Bronchial epithelial cell (primary cell): ENCODE measurements around the gene SLC2A8. TPM values are rescaled to one million over a fixed set of nuclear protein-coding genes. Genes with fewer than 3 reads are reported as not detected.

Experiments used
- DNase-seq: peaks from one replicate; pipeline ENCODE4 v3.0.0-alpha.2; 2010; ENCODE audit warnings: low read depth
- FAIRE-seq: peaks from 2 replicates; lab custom pipeline; 2011; peaks lifted over from hg19 to GRCh38; lab: Jason Lieb, UNC
- H3K27me3 ChIP-seq: 2 replicates; pipeline ENCODE4 v1.5.1; 2011; ENCODE audit warnings: low read length; ENCODE audit not compliant: control insufficient read depth, insufficient read depth
- H3K36me3 ChIP-seq: 2 replicates; pipeline ENCODE4 v1.5.1; 2011; ENCODE audit warnings: low read length; ENCODE audit not compliant: control insufficient read depth, insufficient read depth
- H3K4me3 ChIP-seq: 2 replicates; pipeline ENCODE4 v1.5.1; 2011; ENCODE audit warnings: mild to moderate bottlenecking, low read depth, low read length, control low read depth
- total RNA-seq: library from RNA; depleted of rRNA; stranded (reverse); fragments of >200 nt; gene quantifications from 2 replicates; pipeline ENCODE4 v1.2.1, GENCODE V29; 2014
- TF ChIP-seq, protein P1 (sequence below): IDR thresholded peaks from 2 replicates; pipeline ENCODE4 v1.5.1; 2011; ENCODE audit warnings: mild to moderate bottlenecking, moderate library complexity, low read length, control low read depth, inconsistent platforms; ENCODE audit not compliant: insufficient read depth, severe bottlenecking

The SLC2A8 gene
- total RNA-seq, 1 donor from 2014 or later = 4.5 TPM

DNA sequence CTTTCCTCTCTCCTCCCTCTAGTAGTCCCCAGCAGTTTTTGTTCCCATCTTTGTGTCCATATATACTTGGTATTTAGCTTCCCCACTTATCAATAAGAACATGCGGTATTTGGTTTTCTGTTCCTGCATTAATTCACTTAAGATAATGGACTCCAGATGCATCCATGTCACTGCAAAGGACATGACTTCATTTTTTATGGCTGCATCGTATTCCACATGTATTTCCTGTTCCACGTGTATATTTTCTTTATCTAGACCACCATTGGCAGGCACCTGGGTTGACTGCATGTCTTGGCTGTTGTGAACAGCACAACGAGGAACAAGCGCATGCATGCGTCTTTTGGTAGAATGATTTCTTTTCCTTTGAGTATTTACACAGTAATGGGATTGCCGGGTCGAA, 33.4 kb downstream of the SLC2A8 start:
- FAIRE-seq = no peak

DNA sequence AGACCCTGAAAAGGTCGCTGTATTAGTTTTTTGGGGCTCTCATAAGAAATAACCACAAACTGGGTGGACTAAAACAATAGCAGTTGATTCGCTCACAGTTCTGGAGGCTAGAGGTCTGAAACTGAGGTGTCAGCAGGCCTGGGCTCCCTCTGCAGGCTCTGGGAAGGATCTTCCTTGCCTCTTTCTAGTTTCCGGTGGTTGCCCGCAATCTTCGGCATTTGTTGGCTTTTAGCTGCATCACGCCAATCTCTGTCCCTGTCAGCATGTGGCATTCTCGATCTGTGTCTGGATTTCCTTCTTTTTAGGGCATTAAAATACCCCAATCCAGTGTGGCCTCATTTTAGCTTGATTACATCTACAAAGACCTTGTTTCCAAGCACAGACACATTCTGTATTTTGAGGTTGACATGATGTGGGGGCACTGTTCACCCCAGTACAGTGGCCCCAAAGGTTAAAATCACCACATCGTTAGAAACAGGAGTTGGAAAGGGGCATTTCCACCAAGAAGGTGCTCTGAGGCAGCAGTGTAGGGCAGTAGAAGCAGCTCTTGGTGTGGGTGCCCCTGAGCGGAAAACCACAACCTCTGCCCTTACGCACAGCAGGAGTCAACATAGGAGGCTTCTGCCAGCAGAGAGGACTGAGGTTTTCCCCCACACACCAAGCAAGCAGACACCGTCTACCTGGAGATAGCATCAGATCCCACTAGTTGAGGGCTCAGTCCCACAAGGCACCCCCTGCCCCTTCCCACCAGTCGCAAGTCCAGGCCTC, 40.7 kb downstream of the SLC2A8 start:
- H3K4me3 ChIP-seq = no peak overlapping the region
- DNase-seq (no peak), FAIRE-seq (no peak)
- peaks cover 48% of the 10 kb centered on the region for H3K36me3 ChIP-seq
- TF ChIP-seq, protein P1, sequence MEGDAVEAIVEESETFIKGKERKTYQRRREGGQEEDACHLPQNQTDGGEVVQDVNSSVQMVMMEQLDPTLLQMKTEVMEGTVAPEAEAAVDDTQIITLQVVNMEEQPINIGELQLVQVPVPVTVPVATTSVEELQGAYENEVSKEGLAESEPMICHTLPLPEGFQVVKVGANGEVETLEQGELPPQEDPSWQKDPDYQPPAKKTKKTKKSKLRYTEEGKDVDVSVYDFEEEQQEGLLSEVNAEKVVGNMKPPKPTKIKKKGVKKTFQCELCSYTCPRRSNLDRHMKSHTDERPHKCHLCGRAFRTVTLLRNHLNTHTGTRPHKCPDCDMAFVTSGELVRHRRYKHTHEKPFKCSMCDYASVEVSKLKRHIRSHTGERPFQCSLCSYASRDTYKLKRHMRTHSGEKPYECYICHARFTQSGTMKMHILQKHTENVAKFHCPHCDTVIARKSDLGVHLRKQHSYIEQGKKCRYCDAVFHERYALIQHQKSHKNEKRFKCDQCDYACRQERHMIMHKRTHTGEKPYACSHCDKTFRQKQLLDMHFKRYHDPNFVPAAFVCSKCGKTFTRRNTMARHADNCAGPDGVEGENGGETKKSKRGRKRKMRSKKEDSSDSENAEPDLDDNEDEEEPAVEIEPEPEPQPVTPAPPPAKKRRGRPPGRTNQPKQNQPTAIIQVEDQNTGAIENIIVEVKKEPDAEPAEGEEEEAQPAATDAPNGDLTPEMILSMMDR = no peak
- H3K27me3 ChIP-seq = no peaks in the 10 kb centered on the region

More for the DNA sequence above, 33.4 kb downstream of the SLC2A8 start:
- Histone ChIP-seq H3K36me3 (peaks cover 16% of the 10 kb centered on the region), H3K4me3 (no peak overlapping the region), H3K27me3 (no peaks in the 10 kb centered on the region)
- no peak for DNase-seq
- TF ChIP-seq, protein P1 = no peak

DNA sequence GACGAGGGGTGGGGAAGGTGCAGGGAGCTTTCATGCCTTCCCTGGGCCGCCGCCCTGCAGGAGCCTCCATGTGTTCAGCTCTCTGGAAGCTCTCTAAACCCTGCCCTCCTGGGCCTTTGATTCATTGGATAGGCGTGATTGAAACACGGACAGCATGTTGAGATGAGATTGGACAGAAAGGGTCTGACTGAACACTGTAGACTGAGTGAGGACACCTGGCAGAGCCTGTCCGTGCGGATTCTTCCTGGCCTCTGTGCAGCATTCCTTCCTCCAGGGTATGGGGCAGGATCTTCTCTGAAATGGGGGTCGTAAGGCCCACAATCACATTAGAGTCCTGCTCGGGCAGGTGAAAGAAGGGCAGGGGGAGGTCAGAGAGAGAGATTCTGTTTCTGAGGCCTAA, 41.4 kb downstream of the SLC2A8 start:
- no peak for DNase-seq
- FAIRE-seq = no peak
- Histone ChIP-seq H3K27me3 (no peaks in the 10 kb centered on the region), H3K36me3 (peaks cover 44% of the 10 kb centered on the region), H3K4me3 (no peak overlapping the region)
- TF ChIP-seq, protein P1 = no peak

DNA sequence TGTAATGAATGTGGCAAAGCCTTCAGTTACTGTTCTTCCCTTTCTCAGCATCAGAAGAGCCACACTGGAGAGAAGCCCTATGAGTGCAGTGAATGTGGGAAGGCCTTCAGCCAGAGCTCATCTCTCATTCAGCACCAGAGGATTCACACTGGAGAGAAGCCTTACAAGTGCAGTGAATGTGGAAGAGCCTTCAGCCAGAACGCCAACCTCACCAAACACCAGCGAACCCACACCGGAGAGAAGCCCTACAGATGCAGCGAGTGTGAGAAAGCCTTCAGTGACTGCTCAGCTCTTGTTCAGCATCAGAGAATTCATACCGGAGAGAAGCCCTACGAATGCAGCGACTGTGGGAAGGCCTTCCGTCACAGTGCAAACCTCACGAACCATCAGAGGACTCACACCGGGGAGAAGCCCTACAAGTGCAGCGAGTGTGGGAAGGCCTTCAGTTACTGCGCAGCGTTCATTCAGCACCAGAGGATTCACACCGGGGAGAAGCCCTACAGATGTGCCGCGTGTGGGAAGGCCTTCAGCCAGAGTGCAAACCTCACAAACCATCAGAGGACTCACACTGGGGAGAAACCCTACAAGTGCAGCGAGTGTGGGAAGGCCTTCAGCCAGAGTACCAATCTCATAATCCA, 47.4 kb downstream of the SLC2A8 start:
- peaks cover 28% of the 10 kb centered on the region for H3K36me3 ChIP-seq
- FAIRE-seq = no peak

DNA sequence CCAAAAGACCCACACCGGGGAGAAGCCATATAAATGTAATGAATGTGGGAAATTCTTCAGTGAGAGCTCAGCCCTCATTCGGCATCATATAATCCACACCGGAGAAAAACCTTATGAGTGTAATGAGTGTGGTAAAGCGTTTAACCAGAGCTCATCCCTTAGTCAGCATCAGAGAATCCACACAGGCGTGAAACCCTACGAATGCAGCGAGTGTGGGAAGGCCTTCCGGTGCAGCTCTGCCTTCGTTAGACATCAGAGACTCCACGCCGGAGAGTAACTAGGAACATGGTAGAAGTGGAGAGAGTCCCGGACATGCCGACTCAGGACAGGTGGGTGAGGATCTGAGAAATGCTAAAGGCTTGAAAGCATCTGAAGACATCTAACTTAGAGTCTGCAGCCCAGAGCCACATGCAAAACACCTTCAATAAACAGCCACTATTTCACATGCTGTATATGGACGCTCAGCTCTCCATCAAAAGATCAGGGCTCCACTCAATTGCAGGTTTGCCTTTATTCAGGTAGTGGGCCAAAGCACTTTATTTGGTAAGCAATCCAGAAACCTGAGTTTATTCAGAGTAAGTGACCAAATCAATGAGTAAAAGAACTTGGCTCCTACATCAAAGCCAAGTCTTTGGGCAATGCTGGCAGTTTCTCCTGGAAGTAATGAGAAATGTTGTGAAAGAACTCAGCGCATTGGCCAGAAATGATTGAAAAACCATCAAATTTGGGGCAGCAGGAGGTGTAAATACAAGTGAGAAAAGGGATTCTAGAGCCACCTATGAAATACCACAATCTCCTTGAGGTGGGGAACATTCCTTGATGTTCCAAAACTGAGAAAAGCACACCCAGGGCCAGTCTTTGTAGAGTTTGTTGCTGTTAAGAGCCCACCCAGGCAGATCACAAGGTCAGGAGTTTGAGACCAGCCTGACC, 48.2 kb downstream of the SLC2A8 start:
- no peak for FAIRE-seq
- Histone ChIP-seq H3K4me3 (no peak overlapping the region), H3K27me3 (no peaks in the 10 kb centered on the region), H3K36me3 (peaks cover 34% of the 10 kb centered on the region)
- TF ChIP-seq, protein P1 = no peak
- no peak for DNase-seq

More for the DNA sequence above, 47.4 kb downstream of the SLC2A8 start:
- TF ChIP-seq, protein P1 = no peak
- Histone ChIP-seq H3K4me3 (no peak overlapping the region), H3K27me3 (no peaks in the 10 kb centered on the region)
- DNase-seq = no peak
